ENCODE measurements around the gene CDC7.
"Not testable (repeated sequence)": the region's sequence is repeated elsewhere in the genome, so short reads cannot be mapped to it uniquely, and the experiment has no call there.

Gene CDC7

GRCh38 chr1:91500756-91501522 lies at the start of gene CDC7:
CDC7 (plus strand) TSS chr1:91500851; CDS start chr1:91501717, 866 bp downstream.
- peak; percentile 72 for DNase-seq (ENCODE audit: low read depth)

DNA sequence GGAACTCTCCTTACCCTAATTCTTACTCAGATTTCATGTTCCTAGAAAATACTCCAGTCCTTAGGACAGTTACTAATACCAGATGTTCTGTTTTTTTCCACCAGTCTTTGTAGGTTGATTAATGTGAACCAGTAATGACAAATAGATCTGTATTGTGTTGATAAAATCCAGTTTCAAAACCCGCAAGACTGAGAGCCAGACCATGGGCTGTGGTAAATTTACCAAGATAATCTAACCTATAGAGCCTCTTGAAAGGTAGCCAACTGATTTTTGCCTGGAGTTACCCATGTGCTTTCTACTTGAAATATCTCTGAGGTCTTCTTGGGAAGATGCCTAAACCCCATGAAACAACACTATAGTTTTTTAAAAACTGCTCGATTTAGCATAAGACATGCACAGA lies 46.5 kb upstream of the CDC7 start:
- no peak for DNase-seq (ENCODE audit: low read depth)

GRCh38 chr1:91455334-91455733 lies 45.3 kb upstream of the CDC7 start:
- no peak for DNase-seq (ENCODE audit: low read depth)

GRCh38 chr1:91455896-91456295 lies 44.8 kb upstream of the CDC7 start:
- no peak for DNase-seq (ENCODE audit: low read depth)

DNA sequence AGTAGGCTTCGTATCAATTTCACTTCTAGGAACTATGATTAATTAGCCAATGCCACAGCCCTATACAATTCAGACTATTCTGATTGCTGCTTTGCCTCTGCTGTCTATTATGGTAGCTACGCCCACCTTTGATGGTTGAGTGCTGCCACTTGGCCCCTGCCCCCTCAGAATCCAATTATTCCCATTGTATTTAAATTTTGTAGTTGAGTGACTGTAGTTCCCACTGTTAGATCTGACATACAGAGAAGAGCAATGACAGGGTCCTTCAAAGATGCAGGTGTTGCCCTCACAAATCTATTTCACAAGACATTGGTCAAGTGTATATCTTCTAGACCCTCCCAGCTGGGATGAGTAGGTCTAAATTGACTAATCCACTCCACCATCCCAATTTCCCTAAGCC lies 35.3 kb upstream of the CDC7 start:
- DNase-seq (ENCODE audit: low read depth): not testable (repeated sequence)

GRCh38 chr1:91476533-91477217 lies 24.0 kb upstream of the CDC7 start:
- DNase-seq (ENCODE audit: low read depth): no peak

DNA sequence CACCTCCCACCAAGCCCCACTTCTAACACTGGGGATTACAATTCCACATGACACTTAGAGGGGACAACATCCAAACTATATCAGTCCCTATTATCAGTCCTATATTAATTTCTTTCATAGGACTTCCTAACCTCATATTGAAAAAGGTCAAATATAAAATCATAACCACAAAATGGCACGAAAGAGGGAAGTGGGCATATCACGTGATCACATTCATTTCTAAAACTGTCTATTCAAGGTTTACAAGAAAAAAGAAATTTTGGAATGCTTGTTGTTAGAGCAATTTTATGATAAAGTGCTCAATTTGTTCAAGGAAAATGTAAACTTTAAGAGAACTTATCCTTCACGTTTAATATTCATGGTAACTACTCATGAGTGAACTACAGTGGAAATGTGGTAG lies 13.2 kb upstream of the CDC7 start:
- DNase-seq (ENCODE audit: low read depth): no peak

DNA sequence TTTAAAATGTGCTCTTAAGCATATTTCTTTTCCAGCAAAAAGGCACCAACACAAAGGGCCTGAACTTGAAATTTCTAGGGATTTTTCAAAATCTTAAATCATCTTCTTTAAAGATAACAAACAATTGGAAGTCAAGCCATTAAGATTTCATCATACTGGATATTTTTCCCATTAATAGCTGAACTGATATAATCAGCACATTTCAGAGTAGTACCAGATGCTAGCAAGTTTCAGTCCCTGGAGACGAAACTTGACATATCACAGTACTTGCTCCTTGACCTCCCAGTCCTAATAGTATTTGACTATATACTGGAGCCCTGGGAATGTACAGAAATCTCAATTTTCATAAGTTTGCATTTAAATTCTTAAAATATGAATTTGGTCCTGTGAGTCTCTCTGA lies 10.2 kb upstream of the CDC7 start:
- DNase-seq (ENCODE audit: low read depth): no peak

DNA sequence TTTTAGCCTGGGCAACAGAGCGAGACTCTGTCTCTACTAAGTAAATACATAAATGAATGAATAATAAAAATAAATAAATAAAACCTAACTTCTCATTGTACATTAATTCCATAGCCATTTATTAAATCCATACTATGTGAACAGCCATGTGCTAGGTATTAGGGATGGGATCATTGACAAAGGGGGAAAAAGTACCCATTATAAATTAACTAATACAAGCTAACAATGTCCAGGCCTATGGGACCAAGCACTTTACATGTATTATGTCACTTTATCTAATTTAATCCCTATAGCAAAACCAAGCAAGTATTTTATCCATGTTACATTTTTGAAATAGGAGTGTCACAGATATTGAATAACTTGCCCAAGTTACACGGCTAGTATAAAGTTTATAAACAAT lies 2.6 kb upstream of the CDC7 start:
- DNase-seq (ENCODE audit: low read depth): no peak

DNA sequence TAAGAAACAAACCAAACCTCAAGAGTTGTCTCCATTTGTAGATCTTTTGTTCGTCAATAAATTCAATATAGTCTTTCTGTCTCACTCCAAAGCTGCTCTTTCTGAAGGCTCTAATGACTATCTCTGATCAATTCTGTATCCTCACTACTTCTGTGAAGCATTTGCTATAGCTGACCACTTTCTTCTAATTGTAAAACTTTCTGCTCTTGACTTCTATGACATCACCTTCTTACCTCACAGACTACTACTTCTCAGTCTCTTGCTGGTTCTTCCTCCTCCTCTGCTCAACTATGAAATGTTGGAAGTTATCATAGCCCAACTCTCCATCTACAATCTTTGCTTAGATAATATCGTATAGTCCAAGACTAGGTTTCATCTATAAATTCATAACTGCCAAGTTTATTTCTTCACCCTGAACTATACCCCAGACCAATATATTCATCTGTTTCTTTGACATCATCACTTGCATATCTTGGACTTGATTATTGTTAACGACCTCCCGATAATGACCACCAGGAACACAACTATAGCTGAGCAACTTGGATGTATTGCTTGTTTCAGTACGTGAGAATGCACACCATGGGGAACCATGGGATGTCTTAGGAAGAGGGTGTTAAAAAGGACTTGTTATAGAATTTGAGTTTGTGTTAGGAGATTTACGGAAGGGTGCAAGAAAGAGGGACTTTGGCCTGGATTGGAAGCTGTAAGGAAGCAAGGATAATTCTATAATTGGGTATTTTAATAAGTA lies 2.0 kb upstream of the CDC7 start:
- DNase-seq (ENCODE audit: low read depth): no peak

- DNase-seq (ENCODE audit: low read depth): no peak
Measured at GRCh38 chr1:91499346-91499745, 1.3 kb upstream of the CDC7 start.

DNA sequence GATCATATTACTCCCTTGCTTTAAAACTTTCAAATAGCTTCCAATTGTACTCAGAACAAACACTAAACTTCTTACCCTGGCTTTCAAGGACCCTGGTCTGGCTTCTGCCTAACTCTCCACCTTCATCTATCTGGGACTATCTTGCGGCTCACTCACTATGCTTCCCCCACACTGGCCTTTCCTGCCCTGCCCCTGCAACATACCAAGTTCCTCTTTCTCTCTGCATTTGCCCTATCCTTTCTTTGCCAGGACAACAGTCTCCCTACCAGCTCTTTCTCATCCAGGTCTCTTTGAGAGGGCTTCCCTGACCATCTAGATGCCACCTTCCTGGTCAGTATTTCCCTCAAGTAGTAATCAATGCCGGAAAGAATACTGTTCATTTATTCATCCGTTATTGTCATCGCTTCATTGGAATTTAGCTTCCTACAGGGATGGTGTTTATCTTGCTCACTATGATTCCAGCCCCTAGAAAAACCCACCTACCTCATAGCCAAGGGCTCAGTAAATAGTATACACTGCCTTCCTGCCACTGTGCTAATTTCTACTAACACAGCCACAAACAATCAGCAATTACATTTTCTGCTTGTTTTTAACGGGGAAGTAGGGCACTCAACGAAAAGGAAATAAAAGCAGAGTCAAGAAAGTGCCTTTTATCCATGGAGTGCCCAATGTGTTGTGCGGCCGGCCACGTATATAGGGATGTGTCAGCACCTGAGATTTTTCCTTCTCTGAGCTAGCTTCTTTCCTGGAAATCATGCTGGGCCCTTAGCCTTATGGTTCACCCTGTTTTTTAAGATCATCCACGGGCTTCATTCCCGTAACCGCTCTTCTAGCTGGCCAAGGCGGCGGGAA lies 521 bp upstream of the CDC7 start:
- DNase-seq (ENCODE audit: low read depth): no peak

DNA sequence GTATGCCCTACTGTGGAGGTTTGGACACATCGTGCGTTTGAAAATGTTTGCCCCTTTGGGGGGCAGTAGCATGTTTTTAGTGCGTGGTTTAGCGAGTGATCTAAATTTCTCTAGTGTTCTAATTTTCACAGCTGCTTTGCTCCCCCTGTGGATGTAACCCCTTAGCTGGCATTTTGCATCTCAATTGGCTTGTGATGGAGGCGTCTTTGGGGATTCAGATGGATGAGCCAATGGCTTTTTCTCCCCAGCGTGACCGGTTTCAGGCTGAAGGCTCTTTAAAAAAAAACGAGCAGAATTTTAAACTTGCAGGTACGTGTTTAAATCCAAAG lies 836 bp downstream of the CDC7 start:
- no peak for DNase-seq (ENCODE audit: low read depth)

DNA sequence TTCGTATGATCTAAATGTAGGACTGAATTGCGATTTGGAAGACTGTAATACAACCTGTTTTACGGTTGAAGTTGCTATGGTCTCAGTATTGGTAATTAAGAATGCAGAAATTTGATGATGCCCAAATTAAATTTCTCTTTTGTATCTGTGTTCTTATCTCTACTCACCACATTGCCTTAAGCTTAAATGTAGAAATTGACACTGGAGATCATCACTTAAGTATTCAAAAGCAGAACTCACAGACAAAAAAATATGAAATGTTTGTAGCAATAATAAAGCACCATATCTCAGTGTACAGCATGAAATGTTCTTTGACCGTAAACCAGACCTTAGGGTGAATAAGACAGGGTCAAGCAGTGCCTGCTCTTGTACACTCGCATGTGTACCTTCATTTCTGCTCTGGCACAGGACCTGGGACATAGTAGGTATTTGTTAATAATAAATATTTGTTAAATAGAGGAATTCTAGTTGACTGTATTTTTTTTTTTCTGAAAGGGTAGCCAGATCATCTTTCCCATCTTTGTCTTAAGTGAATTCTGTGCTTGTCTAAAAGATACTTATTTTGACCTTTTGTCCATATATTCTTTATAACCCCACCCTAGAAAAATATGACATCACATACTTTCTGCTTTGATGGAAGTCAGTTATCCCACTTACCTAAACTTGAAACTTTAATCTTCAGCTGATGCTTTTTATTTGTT lies 1.5 kb downstream of the CDC7 start:
- no peak for DNase-seq (ENCODE audit: low read depth)

DNA sequence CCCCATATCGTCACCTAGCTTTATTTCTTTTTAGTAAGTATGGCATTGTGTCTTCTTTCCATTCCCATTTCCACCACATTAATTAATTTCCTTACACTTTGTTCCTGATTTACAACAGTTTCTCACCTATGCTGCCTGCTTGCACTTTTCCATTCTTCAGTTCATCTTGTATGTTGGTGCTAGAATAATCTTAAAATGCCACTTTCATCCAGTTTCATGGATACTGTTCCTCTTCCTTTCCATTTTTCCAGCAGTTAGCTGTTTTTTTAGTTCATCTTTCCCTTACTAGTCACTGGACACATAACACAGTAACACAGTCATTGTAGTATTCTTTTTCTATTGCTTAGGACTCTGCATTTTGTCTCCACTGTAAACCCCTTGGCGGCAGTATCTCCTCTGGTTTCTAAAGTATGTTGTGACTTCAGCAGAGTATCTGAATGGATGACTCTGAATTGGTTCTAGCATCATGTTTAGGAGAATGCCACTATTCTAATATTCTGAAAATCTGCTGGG lies 2.1 kb downstream of the CDC7 start:
- DNase-seq (ENCODE audit: low read depth): no peak

DNA sequence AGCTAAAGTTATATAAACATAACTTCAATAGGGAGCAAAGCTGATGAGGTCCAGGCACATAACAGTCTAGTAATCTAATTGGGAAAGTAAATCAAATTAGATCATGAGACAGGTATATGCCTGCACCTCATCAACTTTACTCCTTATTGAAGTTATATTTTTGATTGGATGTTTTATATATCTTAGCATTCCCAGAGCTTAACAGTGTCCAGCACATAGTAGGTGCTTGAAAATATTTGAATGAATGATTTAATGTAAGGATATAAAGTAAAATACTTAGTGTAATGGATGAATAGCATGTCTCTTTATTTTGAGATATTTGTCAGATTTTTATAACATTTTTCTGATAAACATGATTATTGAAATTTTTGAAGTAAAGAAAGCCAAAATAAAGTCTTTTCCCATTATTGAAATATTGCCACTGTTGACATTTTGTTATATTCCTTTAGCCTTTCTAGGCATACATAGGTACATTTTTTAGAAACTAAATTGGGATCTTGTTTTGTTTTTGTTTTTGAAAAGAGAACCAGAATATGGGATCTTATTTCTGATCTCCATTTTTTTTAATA lies 2.8 kb downstream of the CDC7 start:
- no peak for DNase-seq (ENCODE audit: low read depth)

DNA sequence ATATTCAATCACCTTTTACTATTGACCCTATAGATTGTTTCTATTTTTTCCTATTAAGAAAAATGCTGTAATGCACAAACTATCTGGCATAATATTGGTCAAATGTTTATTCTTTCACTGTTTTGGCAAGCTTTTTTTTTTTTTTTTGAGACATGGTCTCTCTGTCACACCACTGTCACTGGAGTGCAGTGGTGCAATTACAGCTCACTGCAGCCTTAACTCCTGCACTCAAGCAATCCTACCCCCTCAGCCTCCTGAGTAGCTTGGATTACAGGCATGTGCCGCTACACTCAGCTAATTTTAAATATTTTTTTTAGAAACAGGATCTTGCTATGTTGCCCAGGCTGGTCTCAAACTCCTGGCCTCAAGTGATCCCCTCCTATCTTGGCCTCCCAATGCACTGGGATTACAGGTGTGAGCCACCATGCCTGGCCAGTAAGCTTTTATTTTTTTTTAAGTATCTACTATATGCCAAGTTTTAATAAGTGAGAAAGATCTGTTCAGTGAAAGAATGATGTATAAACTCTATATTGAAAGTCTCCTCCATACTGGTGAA lies 3.4 kb downstream of the CDC7 start:
- no peak for DNase-seq (ENCODE audit: low read depth)

DNA sequence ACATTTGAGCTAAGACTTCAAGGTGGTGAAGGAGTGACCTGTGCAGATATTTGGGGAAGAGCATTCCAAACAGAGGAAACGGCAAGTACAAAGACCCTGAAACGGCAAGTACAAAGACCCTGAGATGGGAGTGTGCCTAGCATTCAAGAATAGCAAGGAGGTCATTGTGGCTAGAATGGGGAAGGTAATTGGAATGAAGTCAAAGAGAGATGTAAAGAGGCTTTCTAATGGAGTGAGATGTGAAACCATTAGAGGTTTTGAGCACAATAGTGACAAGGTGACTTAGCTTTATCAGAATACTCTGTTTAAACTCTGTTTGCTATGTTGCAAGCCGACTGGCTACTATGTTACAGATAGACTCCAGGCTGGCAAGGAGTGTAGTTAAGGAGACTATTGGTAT lies 4.4 kb downstream of the CDC7 start:
- DNase-seq (ENCODE audit: low read depth): no peak

DNA sequence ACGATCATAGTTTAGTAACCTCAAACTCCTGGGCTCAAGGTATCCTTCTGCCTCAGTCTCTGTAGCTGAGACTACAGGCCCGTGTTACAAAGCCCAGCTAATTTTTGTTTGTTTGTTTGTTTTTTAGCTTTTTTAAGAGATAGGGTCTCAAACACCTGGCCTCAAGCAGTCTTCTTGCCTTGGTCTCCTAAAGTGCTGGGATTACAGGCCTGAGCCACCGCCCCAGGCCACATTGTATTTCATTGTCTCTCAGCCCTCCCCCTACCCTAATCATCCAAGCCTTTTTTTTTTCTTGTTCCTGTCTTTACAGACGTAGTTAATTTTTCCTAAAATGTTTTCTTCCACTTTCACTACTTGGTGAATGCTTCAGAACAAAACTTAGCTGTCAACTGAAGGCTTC lies 5.4 kb downstream of the CDC7 start:
- DNase-seq (ENCODE audit: low read depth): no peak

GRCh38 chr1:91507328-91507727 lies 6.7 kb downstream of the CDC7 start:
- DNase-seq (ENCODE audit: low read depth): no peak

GRCh38 chr1:91510754-91511153 lies 10.1 kb downstream of the CDC7 start:
- DNase-seq (ENCODE audit: low read depth): no peak

Data from stimulated activated CD8-positive, alpha-beta memory T cell treated with anti-CD3 and anti-CD28 coated beads, Interleukin-7, amount 100 ng/mL, for 24 hours (primary cell).